Endothelial cell (in vitro differentiated cells): Measurements from ENCODE around the gene SBF1. TPM values are rescaled to one million over a fixed set of nuclear protein-coding genes. Genes with fewer than 3 reads are reported as not detected.

Experiments used
- DNase-seq: peaks from one replicate; pipeline ENCODE4 v3.0.0; 2021; ENCODE audit warnings: low spot score
- H3K27ac Mint-ChIP-seq: one replicate; pipeline ENCODE4 v1.8.0; 2021; ENCODE audit warnings: mixed read lengths, inconsistent platforms; ENCODE audit not compliant: unreplicated experiment
- H3K27me3 Mint-ChIP-seq: one replicate; pipeline ENCODE4 v1.8.0; 2021; ENCODE audit warnings: mild to moderate bottlenecking, moderate library complexity, mixed read lengths, inconsistent platforms; ENCODE audit not compliant: unreplicated experiment
- H3K36me3 Mint-ChIP-seq: one replicate; pipeline ENCODE4 v1.8.0; 2021; ENCODE audit warnings: mild to moderate bottlenecking, low read depth, mixed read lengths, inconsistent platforms; ENCODE audit not compliant: unreplicated experiment
- H3K4me1 Mint-ChIP-seq: one replicate; pipeline ENCODE4 v1.8.0; 2021; ENCODE audit warnings: mild to moderate bottlenecking, mixed read lengths, inconsistent platforms; ENCODE audit not compliant: unreplicated experiment
- H3K4me3 Mint-ChIP-seq: one replicate; pipeline ENCODE4 v1.8.0; 2021; ENCODE audit warnings: mild to moderate bottlenecking, mixed read lengths, inconsistent platforms; ENCODE audit not compliant: unreplicated experiment
- H3K9me3 Mint-ChIP-seq: one replicate; pipeline ENCODE4 v1.8.0; 2021; ENCODE audit warnings: mixed read lengths, inconsistent platforms; ENCODE audit not compliant: unreplicated experiment
- CTCF ChIP-seq: fragments of 200-600 bp; sonication (generic); IDR thresholded peaks from one replicate; pipeline ENCODE4 v1.5.0; 2021; ENCODE audit warnings: antibody characterized with exemption; ENCODE audit not compliant: unreplicated experiment
- total RNA-seq: library from RNA; stranded (reverse); fragmentation: NEBNext Ultra II Directional; extraction: Animal tissue kit (Norgen Biotek cat#: 25700); gene quantifications from one replicate; pipeline ENCODE4 v1.2.1, GENCODE V29; 2021; ENCODE audit not compliant: unreplicated experiment

Gene SBF1
- total RNA-seq, 1 donor from 2014 or later, result 76.7 TPM

GRCh38 chr22:50476868-50477267 is 2.0 kb upstream of the SBF1 start:
- H3K27ac Mint-ChIP-seq, result no peak overlapping the region
- H3K4me3 Mint-ChIP-seq, result no peak overlapping the region
- TF ChIP-seq CTCF, result no peak
- peaks cover 14% of the 10 kb centered on the region for H3K4me1 Mint-ChIP-seq
- peaks cover 43% of the 10 kb centered on the region for H3K27me3 Mint-ChIP-seq
- no peaks in the 10 kb centered on the region for H3K36me3 Mint-ChIP-seq
- H3K9me3 Mint-ChIP-seq, result no peaks in the 10 kb centered on the region
- DNase-seq, result no peak

DNA sequence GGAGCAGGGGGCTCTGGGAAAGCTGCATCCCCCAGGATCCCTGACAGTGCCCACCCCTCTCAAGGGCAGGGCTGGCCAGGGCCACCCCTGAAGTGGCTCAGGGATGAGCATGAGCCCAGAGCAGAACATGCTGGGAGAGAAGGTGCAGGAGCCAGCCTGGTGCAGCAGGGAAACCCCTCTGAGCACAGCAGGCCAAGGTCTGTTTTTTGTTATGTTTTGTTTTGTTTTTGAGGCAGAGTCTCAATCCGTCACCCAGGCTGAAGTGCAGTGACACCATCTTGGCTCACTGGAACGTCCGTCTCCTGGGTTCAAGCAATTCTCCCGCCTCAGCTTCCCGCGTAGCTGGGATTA is 792 bp upstream of the SBF1 start:
- Mint-ChIP-seq H3K9me3 (no peaks in the 10 kb centered on the region), H3K27ac (no peak overlapping the region), H3K4me1 (peaks cover 18% of the 10 kb centered on the region), H3K36me3 (no peaks in the 10 kb centered on the region), H3K4me3 (peak overlapping the region; percentile 59), H3K27me3 (peaks cover 41% of the 10 kb centered on the region)
- TF ChIP-seq CTCF, result no peak
- DNase-seq, result no peak

DNA sequence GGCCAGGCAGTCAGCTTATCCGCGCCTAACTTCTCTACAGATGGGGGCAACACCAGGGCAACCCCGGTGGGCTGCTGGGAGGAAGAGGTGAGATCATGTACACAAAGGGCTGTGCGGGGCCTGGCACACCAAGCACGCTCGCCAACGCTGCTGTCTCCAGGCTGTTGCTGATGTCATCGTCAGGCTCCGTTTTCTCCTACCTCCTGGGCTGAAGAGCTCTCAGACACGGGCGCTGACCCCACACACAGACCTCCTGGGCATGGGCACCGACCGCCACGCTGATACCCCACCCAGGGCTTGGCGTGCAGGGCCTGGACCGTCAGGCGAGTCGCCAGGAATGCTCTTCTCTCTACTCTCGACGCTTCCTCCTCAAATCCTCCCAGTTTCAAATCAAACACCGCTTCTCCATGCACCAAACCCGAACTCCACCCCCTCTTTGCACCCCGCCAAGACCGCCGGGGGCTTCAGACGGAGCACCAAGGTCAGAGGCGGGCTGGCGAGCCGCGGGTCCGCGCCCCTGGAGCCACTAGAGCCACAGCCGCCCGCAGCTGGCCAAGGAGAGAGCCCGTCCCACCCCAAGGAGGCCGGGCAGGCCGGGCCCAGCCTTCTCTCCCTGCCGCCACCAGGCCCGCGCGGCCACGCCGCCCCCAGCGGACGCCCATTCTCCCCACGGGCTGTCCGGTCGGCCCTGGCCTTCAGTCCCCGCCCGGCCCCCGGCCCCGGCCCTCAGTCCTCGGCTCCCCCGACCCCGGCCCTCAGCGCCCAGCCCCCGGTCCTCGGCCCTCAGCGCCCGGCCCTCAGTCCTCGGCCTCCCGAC is 772 bp downstream of the SBF1 start:
- peak; percentile 48 for DNase-seq
- Mint-ChIP-seq H3K4me1 (peaks cover 22% of the 10 kb centered on the region), H3K4me3 (peak overlapping the region; percentile 94), H3K27me3 (peaks cover 29% of the 10 kb centered on the region), H3K9me3 (no peaks in the 10 kb centered on the region), H3K27ac (peak overlapping the region; percentile 77), H3K36me3 (no peaks in the 10 kb centered on the region)
- TF ChIP-seq CTCF, result no peak

GRCh38 chr22:50473088-50473487 is 1.7 kb downstream of the SBF1 start:
- H3K27ac Mint-ChIP-seq, result peak overlapping the region; percentile 74

More at GRCh38 chr22:50473088-50473487, 1.7 kb downstream of the SBF1 start:
- peak overlapping the region; percentile 94 for H3K4me3 Mint-ChIP-seq
- peaks cover 23% of the 10 kb centered on the region for H3K27me3 Mint-ChIP-seq
- no peaks in the 10 kb centered on the region for H3K9me3 Mint-ChIP-seq
- H3K4me1 Mint-ChIP-seq, result peaks cover 22% of the 10 kb centered on the region
- no peak for TF ChIP-seq CTCF
- no peak for DNase-seq
- no peaks in the 10 kb centered on the region for H3K36me3 Mint-ChIP-seq
